ENCODE results near the gene CACUL1.

Gene CACUL1

DNA sequence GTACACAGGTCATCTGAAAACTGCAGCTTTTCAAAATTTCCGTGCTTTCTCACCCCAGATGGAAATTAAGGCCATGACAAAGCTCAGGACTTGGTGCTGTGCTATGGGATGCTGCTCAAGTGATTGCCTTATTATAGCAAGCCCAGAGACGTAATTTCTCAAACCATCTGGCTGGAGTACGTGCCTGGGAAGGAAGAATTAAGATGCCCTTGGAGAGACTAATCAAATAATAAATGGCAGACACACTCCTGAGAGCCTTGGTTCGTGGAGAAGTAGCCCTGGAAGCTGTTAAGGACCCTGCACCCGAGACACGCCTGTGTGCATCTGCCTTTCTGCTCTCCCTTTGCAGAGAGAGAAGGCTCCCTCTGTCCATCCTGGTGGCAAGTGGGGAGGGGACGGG is 121.0 kb downstream of the CACUL1 start:
- no peak for DNase-seq

DNA sequence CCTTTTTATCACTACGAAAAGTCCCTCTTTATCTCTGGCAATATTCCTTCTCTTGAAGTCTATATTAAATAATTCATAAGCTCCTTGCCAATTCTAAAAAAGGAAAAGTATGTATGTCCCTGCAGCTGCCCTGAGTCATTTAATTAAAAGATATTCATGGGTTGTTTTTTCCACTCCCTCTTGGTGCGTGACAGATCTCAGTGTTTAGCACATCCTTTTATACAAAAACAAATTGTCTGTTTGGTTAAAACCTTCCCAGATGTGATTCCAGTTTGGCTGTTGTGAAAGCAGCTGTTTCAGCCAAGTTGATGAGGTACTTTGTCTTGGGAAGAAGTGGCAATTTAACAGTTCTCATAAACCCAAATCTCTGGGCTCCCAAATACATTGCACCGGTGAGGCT is 125.6 kb downstream of the CACUL1 start:
- DNase-seq: no peak

DNA sequence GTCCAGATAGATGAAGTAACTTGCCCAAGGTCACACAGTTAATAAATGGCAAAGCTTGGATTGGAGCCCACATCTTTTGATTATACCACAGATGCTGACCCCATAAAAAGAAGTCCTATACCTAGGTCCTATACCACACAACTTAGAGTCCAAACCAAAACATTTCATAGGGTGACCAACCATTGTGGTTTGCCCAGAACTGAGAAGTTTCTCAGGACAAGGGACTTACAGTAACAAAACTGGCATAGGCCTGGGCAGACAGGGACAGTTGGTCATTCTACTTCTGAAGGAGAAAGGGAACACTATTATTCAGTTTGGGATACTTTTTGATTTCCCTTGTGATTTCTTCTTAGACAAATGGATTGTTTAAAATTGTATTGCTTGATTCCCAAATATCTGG is 126.4 kb downstream of the CACUL1 start:
- DNase-seq: no peak

DNA sequence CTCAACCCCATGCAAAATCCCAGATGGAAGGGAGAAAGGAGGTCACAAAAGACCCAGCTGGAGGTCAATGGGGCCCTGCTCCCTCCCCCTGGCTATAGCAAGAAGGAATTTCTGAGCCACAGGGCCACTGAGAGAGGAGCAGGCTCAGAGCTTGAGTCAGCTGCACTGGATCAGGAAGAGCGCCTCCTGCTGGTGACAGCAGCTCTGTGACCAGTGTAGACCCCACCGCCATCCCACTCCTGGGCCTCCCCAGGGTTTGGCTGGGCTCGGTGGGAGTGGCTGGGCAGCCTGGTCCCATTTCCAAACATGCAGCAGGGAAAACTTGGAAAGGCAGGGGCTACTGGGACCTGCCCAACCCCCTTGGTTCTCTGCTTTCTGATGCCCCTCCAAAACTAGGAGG is 127.8 kb downstream of the CACUL1 start:
- DNase-seq: no peak
